HG03064 (cell line): ENCODE data around the gene EIF5AL1.
A peak's percentile ranks its signal among the peaks of the same experiment; 100 is the strongest.
"Not testable (repeated sequence)": the region's sequence is repeated elsewhere in the genome, so short reads cannot be mapped to it uniquely, and the experiment has no call there.

Experiments
- ATAC-seq: cut with Tn5 transposase; IDR thresholded peaks from one replicate; pipeline ENCODE4 v1.9.1; 2021; ENCODE audit warnings: low read depth; ENCODE audit not compliant: unreplicated experiment

EIF5AL1 gene

DNA sequence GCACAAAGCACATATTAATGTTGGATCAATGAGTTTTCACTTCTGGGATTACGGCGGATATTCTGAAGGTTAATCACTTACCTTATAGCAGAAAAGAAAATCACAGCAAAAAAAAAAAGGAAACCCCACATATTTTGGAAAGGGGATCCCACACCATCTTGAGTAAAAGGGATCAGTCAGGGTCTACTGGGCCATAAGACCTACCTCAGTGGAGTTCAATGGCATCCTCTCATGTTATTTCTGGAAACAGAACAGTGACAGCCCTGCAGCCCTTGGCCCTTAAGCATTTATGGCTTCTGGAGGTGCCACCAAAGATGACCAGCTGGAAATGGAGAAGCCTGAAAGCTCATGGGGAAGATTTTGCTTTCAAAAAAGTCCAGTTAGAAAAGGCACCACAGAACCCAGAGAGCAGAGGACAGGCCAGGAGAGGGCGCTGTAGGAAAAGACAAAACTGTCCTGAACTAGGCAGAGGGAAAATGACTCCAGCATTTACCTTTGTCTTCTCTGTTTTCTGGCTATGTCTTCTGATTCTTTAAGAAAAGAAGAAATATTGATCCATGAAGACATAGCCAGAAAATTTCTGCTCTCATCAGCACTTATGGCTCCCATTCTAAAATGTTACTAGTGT, 2.9 kb upstream of the EIF5AL1 start:
- ATAC-seq: not testable (repeated sequence)

DNA sequence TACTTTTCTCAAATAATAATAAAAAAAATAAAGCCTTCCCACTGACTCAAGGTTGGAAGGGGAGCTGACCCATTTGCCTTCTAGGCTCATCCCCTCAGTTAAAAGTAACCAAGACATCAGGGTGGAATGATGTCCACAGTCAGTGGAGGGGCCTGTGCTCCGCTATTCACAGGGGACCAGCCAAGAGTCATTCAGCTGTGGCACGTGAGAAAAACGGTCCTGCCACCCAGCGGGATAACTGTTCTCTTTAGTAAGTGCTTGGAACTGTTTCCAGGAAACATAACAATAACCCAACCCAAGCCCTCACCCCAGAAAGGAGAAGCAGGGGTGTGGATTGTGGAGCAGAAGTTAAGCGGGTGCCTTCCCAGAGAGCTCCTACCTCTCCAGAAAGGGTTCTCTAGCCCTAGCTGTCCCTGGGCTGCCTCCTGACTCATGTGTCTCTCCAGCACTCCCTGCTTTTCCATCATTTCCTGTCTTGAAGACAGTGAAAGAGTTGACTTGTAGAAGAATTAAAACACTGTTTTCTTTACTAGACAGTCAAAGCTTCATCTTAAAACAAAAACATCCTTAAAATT, 2.3 kb upstream of the EIF5AL1 start:
- ATAC-seq: not testable (repeated sequence)

DNA sequence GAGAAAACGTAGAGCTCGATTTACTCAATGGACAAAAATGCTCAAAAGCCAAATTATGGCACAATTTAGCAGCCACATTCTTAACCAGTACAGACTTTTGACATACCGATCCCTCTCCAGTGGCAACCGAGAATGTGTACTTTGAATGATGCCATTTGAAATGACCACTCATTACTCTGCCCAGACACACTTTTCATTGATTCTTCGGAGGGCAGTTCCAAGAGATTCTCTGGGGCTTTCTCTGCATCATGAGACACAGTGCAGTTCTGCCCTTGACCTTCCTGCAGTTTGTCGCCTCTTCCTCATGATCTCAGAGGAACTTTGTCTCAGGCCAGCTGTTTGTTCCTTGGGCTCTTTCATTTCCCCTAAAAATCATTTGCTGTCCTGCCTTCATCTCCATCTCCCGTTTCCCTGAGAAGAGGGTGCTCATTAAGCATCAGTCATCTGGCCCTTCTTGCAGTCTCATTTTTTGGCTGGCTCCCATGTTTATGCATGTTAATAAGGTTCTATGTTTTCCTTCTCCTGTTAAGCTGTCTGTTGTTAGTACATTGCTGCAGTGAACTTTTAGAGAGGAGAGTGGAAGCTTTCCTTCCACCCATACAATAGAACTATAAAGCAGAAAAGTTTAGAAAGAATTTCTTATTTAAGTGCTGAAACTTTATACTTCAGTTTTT, 4.3 kb downstream of the EIF5AL1 start:
- not testable (repeated sequence) for ATAC-seq

DNA sequence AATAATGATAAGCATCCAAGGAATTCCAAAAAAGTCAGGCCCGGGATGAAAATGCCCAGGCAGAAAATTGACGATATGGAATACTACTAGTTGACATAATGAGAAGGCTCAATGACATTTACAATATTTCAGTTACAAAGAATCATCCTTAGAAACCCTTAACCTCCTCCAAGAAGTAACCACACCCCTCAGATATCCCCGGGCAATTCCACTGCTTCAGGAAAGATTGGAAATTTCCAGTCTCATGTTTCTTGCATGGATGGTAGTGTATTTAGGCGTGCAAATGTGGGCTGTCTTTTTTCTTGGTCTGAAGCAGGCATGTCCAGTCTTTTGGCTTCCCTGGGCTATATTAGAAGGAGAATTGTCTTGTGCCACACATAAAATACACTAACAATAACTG, 5.2 kb downstream of the EIF5AL1 start:
- ATAC-seq: not testable (repeated sequence)

DNA sequence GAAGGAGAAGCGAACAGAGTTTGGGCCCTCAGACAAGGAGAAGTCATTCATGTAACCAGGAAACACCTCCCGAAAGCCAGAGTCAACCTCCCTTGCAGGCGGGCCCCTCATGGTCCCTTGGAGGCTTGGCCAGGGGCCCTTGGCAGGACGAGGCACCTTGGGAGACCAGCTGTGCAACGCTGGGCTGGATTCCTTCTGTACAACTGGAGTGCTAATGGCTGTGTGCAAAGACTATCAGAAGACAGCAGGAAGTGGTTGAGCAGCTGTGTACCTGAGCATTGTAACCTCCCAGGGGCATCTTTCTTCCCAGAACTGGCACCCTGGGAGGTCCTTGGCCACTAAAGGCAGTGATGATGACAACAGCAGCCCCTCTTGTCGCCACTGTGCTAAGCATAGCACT, 9.4 kb downstream of the EIF5AL1 start:
- not testable (repeated sequence) for ATAC-seq

DNA sequence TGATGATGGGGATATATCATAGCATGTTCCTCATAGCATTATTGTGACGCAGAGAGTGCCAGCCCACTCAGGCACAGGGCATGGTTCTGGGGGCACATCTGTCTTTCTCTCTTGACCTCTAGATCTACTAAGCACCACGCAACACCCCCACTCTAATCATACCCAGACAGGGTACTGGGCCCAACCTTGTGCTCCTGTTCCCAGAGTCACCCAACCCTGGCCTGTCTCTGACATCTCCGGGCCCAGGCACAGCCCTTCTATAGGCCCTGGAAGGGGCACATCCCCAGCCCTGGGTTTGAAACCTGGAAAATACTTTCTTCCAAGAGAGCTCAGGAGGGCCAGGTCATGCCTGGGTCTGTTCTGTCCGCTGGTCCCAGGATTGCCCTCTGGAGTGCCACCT, 10.1 kb downstream of the EIF5AL1 start:
- ATAC-seq: not testable (repeated sequence)

DNA sequence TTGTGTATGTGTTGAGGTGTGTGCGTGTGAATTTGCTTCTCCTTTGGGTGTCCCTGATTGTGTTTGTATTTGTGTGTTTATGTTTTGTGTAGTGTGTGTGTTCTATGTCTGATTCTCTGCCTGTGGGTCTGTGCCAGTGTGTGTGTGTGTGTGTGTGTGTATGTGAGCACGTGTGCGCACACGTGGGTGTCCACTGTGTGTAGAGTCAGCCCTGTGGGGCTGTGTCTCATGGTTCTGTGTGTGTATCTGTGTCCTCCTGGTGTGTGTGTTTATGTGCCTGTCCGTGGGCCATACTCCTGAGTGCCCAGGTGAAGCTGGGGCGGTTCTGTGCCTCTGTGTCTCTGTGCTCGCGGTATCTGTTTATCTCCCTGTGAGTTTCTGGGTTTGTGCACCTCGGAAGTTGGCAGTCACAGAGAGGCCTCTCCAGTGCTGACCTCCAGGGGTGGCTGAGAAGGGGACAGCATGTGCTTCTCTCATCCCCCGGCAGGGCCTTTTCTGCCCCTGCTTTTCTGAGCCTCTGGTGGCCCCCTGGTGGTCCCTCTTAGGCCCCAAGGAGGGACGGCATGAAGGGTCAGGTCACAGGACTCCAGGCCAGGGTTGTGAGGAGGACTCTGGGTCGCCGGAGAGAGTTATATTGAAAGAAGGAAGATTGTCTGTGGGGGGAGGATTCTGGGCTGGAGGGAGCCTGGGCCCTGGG, 11.0 kb downstream of the EIF5AL1 start:
- not testable (repeated sequence) for ATAC-seq

DNA sequence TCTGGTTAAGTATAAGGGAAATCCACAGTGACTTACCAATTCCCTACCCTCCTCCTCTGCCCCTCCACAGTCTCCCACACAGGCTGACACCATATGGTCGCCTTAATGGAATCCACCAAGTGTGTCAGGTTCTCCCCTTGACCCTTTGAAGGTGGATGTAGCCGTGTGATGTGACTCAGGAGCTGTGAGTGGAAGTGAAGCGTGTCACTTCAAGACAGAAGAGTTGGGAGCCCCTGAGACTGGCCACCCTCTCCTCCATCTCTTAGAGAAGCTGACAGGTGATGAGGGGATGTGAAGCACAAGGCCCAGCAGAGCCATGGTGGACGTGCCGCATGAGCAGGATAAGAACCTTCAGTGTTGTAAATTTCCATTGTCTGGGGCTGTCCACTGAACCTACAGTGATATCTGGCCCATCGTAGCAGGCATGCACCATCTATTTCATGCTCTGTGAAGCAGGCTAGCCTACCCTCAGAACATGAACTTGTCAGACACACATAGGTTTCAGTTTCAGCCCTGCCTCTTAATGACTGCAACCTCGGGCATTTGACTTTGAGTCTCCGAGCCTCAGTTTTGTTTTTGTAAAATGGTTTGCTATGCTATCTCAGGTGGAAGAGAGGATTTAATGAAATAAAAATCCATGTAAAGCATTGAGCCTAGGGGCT, 12.8 kb downstream of the EIF5AL1 start:
- peak; percentile 94 for ATAC-seq

DNA sequence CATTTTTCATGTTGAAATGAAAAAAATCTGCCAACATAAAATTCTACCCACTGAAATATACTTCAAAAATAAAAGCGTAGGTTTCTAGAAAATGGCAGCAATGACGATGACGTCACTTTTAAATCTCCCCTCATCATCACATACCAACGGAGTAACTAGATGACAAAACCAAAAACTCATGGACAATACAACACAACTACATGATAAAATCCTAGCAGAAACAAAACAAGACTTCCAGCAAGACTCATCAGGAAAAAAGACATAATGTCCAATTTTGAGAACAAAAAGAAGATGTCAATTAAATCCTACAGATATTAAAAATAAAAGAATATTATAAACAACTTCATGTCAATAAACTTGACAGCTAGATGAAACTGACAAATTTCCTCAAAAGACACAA, 15.9 kb downstream of the EIF5AL1 start:
- not testable (repeated sequence) for ATAC-seq

DNA sequence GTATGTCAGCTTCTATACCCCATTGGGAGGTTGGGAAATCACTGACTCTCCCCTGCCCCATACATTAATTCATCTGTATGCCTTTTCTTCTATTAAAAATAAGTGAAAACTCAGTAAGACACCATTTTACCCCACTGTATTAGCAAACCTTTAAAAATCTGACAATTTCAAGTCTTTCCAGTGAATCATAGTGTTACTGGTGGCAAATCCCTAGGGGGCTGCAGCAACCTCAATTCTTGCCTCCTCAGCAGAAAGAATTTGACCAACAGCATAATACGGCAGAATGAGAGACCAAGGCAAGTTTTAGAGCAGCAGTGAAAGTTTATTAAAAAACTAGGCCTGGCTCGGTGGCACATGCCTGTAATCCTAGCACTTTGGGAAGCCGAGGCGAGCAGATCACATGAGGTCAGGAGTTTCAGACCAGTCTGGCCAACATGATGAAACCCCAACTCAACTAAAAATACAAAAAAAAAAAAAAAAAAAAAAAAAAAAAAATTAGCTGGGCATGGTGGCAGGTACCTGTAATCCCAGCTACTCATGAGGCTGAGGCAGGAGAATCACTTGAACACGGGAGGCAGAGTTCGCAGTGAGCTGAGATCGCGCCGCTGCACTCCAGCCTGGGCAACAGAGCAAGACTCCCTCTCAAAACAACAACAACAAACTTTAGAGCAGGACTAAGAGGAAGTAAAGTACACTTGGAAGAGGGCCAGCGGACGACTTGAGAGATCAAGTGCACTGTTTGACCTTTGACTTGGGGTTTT, 21.0 kb downstream of the EIF5AL1 start:
- ATAC-seq: not testable (repeated sequence)

DNA sequence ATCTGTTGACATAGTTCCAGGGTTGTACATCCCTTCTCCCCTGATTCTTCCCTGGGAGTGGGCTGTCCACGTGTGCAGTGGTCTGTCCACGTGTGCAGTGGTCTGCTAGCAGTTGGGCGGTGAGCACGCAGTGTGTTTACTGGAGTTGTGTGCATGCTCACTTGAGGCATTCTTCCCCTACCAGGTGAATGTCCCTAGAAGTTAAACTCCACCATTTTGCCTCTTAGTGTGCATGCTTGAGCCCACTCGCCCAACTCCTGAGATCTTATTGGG, 21.5 kb downstream of the EIF5AL1 start:
- not testable (repeated sequence) for ATAC-seq

DNA sequence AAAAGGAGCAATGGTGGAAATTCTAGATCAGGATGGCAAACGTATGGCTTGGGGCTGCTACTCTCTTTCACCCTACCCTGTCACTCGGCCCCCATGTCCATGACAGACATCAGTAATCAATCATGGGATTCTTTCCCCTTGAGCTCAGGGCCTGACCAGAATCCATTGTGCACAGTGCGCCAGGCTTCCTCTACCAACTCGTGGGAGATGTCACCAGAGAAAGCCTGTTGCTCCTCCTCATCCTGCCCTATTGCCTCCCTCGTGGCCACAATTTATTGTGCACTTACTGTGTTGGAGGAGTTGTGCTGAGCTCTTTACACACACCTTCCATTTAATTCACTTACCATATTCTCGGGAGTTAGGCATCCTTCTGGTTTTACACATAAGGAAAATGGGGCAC, 26.0 kb downstream of the EIF5AL1 start:
- not testable (repeated sequence) for ATAC-seq

DNA sequence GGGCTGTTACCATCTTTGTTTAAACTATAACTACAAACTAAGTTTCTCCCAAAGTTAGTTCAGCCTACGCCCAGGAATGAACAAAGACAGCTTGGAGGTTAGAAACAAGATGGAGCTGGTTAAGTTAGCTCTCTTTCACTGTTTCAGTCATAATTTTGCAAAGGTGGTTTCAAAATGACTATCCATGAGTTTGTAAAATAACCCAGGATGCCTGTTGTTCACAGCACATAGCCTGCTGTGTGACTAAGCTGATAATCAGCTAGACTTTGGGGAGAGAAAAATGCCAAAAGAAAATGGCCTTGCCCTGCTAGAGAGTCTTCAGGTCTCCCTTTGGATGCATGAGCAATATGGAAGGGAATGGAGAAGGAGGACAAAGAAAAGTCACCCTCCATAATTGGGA, 28.6 kb downstream of the EIF5AL1 start:
- peak; percentile 82 for ATAC-seq

DNA sequence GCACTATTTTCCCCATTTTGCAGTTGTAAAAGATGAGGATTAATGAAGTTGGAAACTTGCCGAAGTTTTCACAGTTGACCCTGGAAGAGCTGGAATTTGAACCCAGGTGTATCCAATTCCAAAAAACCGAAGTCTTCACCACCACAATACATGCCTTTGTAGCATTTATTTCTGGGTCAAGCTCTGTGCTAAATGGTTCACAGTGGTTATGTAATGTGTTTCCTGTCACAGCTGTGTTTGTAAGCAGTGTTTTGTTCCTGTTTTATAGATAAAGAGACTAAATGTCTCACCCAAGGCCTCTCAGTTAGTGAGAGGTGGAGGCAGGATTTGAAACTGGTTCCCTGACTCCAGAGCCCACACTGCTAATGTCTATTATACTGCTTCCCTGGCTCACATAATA, 30.3 kb downstream of the EIF5AL1 start:
- no peak for ATAC-seq

DNA sequence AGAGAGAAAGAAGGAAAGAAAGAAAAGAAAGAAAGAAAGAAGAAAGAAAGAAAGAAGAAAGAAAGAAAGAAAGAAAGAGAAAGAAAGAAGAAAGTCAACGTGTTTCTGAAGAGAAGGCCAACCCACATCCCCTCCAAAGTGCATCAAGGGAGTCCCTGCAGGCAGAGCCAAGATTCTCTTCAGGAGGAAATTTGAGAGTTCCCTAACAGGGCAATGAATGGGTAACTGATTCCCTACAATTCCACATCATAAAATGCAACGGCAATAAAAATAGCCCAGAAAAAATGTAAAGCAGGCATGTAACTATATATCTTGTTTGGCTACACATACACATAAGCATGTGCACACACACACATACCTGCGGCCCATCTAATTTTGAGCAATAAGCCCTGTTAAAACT, 32.1 kb downstream of the EIF5AL1 start:
- not testable (repeated sequence) for ATAC-seq

DNA sequence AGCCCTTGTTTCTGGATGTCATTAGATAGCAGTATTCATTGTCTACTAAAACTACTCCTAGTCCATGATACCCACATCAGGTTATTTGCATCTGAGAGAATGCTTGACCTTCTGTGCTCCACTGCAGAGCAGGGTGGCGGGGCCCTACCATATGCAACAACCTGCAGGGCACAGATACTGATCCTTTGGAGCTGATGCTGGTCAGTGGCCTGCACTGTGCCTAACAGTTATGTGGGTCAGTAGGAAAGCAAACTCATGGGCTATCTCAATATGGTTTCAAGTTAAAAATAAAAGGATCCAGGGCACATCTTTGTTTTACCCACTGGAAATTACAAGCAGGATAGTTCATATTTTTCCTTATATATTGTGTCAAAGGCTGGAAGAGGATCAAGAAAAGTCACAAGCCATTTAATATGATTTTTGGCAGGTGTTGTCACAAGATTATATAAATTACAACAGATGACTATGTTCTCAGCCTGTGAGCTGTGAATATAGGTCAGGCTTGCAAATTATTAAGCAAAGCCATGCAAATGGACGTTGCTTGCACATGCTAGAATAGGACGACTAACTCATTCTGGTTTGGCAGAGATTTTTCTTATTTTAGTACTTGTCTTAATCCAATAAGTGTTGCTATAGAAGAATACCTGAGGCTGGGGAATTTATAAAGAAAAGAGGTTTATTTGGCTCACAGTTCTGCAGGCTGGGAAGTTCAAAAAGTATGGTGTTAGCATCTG, 32.8 kb downstream of the EIF5AL1 start:
- ATAC-seq: not testable (repeated sequence)

DNA sequence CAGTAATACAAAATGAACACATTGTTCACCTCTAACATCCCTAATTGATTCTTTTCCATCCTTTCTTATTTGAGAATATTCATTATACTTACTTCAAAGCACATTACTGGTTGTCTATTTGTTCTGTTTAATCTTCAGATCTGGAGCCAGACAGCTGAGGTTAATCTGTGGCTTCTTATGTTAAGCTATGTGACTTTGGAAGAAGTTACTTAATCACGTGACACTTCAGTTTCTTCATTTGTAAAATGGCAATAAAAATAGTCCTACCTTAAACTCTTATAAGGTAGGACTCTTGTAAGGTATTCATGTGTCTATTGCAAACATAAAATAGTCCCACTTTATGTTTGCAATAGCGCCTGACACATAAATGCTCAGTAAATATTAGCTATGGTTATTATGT, 34.8 kb downstream of the EIF5AL1 start:
- not testable (repeated sequence) for ATAC-seq

DNA sequence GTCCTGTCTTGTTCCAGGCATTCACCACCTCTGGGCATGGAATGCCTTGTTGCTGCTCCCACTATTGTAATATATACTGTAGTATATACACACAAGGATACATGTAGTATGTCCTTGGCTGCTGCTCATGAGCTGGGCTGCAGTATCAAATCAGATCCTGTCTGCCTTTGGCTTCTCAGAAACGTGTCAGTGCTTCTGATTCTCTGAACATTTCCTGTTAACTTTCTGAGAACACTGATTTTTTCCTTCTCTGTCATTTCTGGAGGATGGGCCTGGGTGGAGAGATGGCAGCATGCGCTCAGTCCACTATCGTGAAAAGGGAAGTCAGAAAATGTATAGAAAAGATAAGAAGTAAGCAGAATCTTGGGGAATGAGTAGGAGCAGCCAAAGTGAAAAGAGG, 35.6 kb downstream of the EIF5AL1 start:
- ATAC-seq: no peak

DNA sequence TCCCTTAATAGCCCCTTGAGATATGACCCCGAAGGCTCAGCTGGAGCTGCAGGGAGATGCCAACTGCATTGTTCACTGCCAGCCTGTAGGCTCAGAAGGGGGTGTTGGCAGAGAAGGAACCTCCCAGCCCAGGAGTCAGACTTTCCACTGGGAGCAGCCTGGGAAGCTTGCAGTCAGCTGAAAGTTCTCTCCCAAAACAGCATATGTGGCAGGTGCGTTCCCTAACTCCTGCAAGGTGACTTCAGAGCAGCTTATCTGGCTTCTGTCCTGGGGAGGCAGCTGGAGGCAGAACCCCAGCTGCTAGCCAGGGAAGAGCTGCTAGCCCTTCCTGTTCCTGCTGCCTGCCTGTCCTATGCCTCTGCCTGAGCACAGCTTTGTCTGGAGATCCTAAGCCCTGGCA, 39.8 kb downstream of the EIF5AL1 start:
- no peak for ATAC-seq
